HG02981 (cell line): ENCODE measurements around the gene KIRREL2.

Experiments used
- ATAC-seq: cut with Tn5 transposase; IDR thresholded peaks from one replicate; pipeline ENCODE4 v1.9.1; 2021; ENCODE audit warnings: mild to moderate bottlenecking, moderate library complexity; ENCODE audit not compliant: unreplicated experiment

The KIRREL2 gene

GRCh38 chr19:35913589-35913988 lies 56.9 kb downstream of the KIRREL2 start:
- no peak for ATAC-seq

DNA sequence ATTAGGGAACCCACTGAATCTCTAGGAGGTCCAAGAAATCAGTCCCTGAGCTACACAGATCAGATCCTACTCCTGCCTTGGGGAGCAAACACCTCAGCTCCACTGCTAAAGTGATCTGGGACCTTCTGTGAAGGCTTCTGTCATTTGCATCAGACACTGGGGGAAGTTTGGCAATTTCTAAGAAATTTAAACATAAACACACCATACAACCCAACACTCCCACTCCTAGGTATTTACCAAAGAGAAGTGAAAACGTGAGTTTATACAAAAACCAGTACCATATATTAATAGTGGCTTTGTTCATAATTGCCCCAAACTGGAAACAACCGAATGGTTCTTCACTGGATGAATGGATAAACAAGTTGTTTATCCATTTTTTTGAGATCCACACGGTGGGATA lies 58.7 kb downstream of the KIRREL2 start:
- ATAC-seq = no peak
